H9 (cell line): ENCODE data around the gene IFT122. TPM values are rescaled to one million over a fixed set of nuclear protein-coding genes. Genes with fewer than 3 reads are reported as not detected.

Experiments used
- DNase-seq: peaks from one replicate; pipeline ENCODE4 v3.0.0-alpha.2; 2017
- H2AFZ ChIP-seq: one replicate; pipeline ENCODE4 v1.6.1; 2013; ENCODE audit warnings: mild to moderate bottlenecking, low read length, control low read depth, moderate library complexity
- H2AK5ac ChIP-seq: 2 replicates; pipeline ENCODE4 v1.6.1; 2013; ENCODE audit warnings: low read length, control low read depth, mixed read lengths; ENCODE audit not compliant: insufficient read length
- H2BK120ac ChIP-seq: one replicate; pipeline ENCODE4 v1.6.1; 2013; ENCODE audit warnings: low read depth, mild to moderate bottlenecking, low read length, control low read depth, inconsistent platforms; ENCODE audit not compliant: poor library complexity, severe bottlenecking
- H2BK12ac ChIP-seq: 2 replicates; pipeline ENCODE4 v1.6.1; 2013; ENCODE audit warnings: low read length, control low read depth, mixed read lengths, low read depth; ENCODE audit not compliant: insufficient read length
- H2BK15ac ChIP-seq: 2 replicates; pipeline ENCODE4 v1.6.1; 2013; ENCODE audit warnings: low read depth, low read length, control low read depth
- H2BK20ac ChIP-seq: one replicate; pipeline ENCODE4 v1.6.1; 2013; ENCODE audit warnings: low read depth, mild to moderate bottlenecking, low read length, control low read depth, inconsistent platforms; ENCODE audit not compliant: poor library complexity, severe bottlenecking
- H2BK5ac ChIP-seq: 2 replicates; pipeline ENCODE4 v1.6.1; 2013; ENCODE audit warnings: low read length, control low read depth, mixed read lengths; ENCODE audit not compliant: insufficient read length
- H3K14ac ChIP-seq: 2 replicates; pipeline ENCODE4 v1.6.1; 2013; ENCODE audit warnings: low read length, control low read depth; ENCODE audit not compliant: insufficient read depth
- H3K18ac ChIP-seq: 2 replicates; pipeline ENCODE4 v1.6.1; 2013; ENCODE audit warnings: low read depth, mild to moderate bottlenecking, mixed read lengths, low read length, control low read depth; ENCODE audit not compliant: insufficient read length
- H3K23ac ChIP-seq: 2 replicates; pipeline ENCODE4 v1.6.1; 2013; ENCODE audit warnings: low read length, control low read depth, mixed read lengths, low read depth; ENCODE audit not compliant: insufficient read length
- H3K23me2 ChIP-seq: 2 replicates; pipeline ENCODE4 v1.6.1; 2013; ENCODE audit warnings: low read depth, mild to moderate bottlenecking, mixed read lengths, low read length, control low read depth; ENCODE audit not compliant: insufficient read length, poor library complexity, severe bottlenecking
- H3K27ac ChIP-seq: 2 replicates; pipeline ENCODE4 v1.5.1; 2013; ENCODE audit warnings: low read length, control low read depth, mixed read lengths, low read depth; ENCODE audit not compliant: insufficient read length
- H3K27me3 ChIP-seq: 2 replicates; pipeline ENCODE4 v1.6.1; 2013; ENCODE audit warnings: low read length, control low read depth, inconsistent platforms; ENCODE audit not compliant: insufficient read depth
- H3K4ac ChIP-seq: 2 replicates; pipeline ENCODE4 v1.6.1; 2013; ENCODE audit warnings: low read depth, mild to moderate bottlenecking, control low read depth, inconsistent platforms, low read length, moderate library complexity
- H3K4me1 ChIP-seq: 2 replicates; pipeline ENCODE4 v1.6.1; 2013; ENCODE audit warnings: low read length, control low read depth, inconsistent platforms; ENCODE audit not compliant: insufficient read depth
- H3K4me2 ChIP-seq: 2 replicates; pipeline ENCODE4 v1.6.1; 2013; ENCODE audit warnings: low read length, control low read depth, mixed read lengths; ENCODE audit not compliant: insufficient read length, insufficient read depth
- H3K56ac ChIP-seq: 2 replicates; pipeline ENCODE4 v1.6.1; 2013; ENCODE audit warnings: low read depth, mild to moderate bottlenecking, mixed read lengths, low read length, control low read depth; ENCODE audit not compliant: insufficient read length
- H3K79me1 ChIP-seq: 2 replicates; pipeline ENCODE4 v1.6.1; 2013; ENCODE audit warnings: low read depth, mild to moderate bottlenecking, moderate library complexity, low read length, control low read depth, inconsistent platforms; ENCODE audit not compliant: insufficient read depth, poor library complexity, severe bottlenecking
- H3K79me2 ChIP-seq: 2 replicates; pipeline ENCODE4 v1.6.1; 2013; ENCODE audit warnings: low read length, control low read depth, inconsistent platforms; ENCODE audit not compliant: insufficient read depth
- H3K9ac ChIP-seq: 2 replicates; pipeline ENCODE4 v1.6.1; 2013; ENCODE audit warnings: low read length, control low read depth, mixed read lengths; ENCODE audit not compliant: insufficient read length; ENCODE audit errors: extremely low read depth
- H3K9me3 ChIP-seq: one replicate; pipeline ENCODE4 v1.6.1; 2013; ENCODE audit warnings: low read depth, low read length, inconsistent platforms; ENCODE audit not compliant: control insufficient read depth
- H3T11ph ChIP-seq: one replicate; pipeline ENCODE4 v1.6.1; 2013; ENCODE audit warnings: mild to moderate bottlenecking, low read length, control low read depth, inconsistent platforms
- H4K20me1 ChIP-seq: one replicate; pipeline ENCODE4 v1.6.1; 2013; ENCODE audit not compliant: control insufficient read depth, insufficient read length, insufficient read depth
- H4K5ac ChIP-seq: 2 replicates; pipeline ENCODE4 v1.6.1; 2013; ENCODE audit warnings: low read depth, mild to moderate bottlenecking, mixed read lengths, low read length, control low read depth; ENCODE audit not compliant: insufficient read length
- H4K8ac ChIP-seq: replicated peaks from 2 replicates; pipeline ENCODE4 v1.6.1; 2013; ENCODE audit warnings: low read length, control low read depth, mixed read lengths, low read depth; ENCODE audit not compliant: insufficient read length
- H4K91ac ChIP-seq: 2 replicates; pipeline ENCODE4 v1.6.1; 2013; ENCODE audit warnings: low read depth, mild to moderate bottlenecking, moderate library complexity, mixed read lengths, low read length, control low read depth; ENCODE audit not compliant: insufficient read length
- H3K27ac Mint-ChIP-seq, 3 experiments: 2 replicates in 2 of 3; 3 replicates in 1 of 3; pipeline ENCODE4 v1.8.0; 2020 to 2021; ENCODE audit warnings: mixed read lengths in 3 of 3, mild to moderate bottlenecking in 1 of 3, moderate library complexity in 1 of 3
- H3K27me3 Mint-ChIP-seq: 2 replicates; pipeline ENCODE4 v1.8.0; 2021; ENCODE audit warnings: low read depth, mild to moderate bottlenecking, moderate library complexity, mixed read lengths
- H3K36me3 Mint-ChIP-seq, 3 experiments: 2 replicates in 2 of 3; 3 replicates in 1 of 3; pipeline ENCODE4 v1.8.0; 2020 to 2021; ENCODE audit warnings: low read depth in 3 of 3, mixed read lengths in 3 of 3; ENCODE audit not compliant: insufficient read depth in 1 of 3
- H3K4me1 Mint-ChIP-seq, 2 experiments: 2 replicates each; pipeline ENCODE4 v1.8.0; 2020; ENCODE audit warnings: mixed read lengths in 2 of 2
- H3K4me3 Mint-ChIP-seq, 2 experiments: 2 replicates in 1 of 2; 3 replicates in 1 of 2; pipeline ENCODE4 v1.8.0; 2020 to 2021; ENCODE audit warnings: mild to moderate bottlenecking in 2 of 2, mixed read lengths in 2 of 2, moderate library complexity in 1 of 2
- H3K9me3 Mint-ChIP-seq, 2 experiments: 2 replicates in 1 of 2; 3 replicates in 1 of 2; pipeline ENCODE4 v1.8.0; 2020; ENCODE audit warnings: mild to moderate bottlenecking in 2 of 2, mixed read lengths in 2 of 2, moderate library complexity in 1 of 2
- CTCF ChIP-seq: fragments of 200-600 bp; sonication (generic); conservative IDR thresholded peaks from 3 replicates; pipeline ENCODE4 v1.8.0; 2021; ENCODE audit warnings: antibody characterized with exemption, mild to moderate bottlenecking
- WGBS: extraction: QIAGEN DNeasy Blood & Tissue Kit; methylation state at CpG from one replicate; pipeline ENCODE4 v1.1.7; 2013; ENCODE audit warnings: missing lambda C conversion rate, low lambda C conversion rate, mixed read lengths; ENCODE audit not compliant: insufficient read length; ENCODE audit errors: extremely low coverage; 5-methylcytosine and 5-hydroxymethylcytosine counted together
- total RNA-seq: library from RNA; stranded (reverse); gene quantifications from 2 replicates; pipeline ENCODE4 v1.2.1, GENCODE V29; 2021

Gene IFT122
- total RNA-seq, 1 experiment from 2014 or later: 19.3 TPM

- H2AK5ac ChIP-seq: no peak overlapping the region
Measured at GRCh38 chr3:129527262-129527661, 87.2 kb downstream of the IFT122 start.

More at GRCh38 chr3:129527262-129527661, 87.2 kb downstream of the IFT122 start:
- no peak overlapping the region for H3K14ac ChIP-seq
- no peak overlapping the region for H3T11ph ChIP-seq
- no peak overlapping the region for H2BK12ac ChIP-seq
- H4K91ac ChIP-seq: no peak overlapping the region
- H3K23ac ChIP-seq: no peak overlapping the region
- H3K4ac ChIP-seq: no peak overlapping the region
- H3K18ac ChIP-seq: no peak overlapping the region
- H4K20me1 ChIP-seq: no peaks in the 10 kb centered on the region
- no peak for DNase-seq
- Mint-ChIP-seq H3K9me3 (no peaks in the 10 kb centered on the region), H3K4me3 (no peak overlapping the region), H3K36me3 (no peaks in the 10 kb centered on the region; a peak in 1 of 7 replicates), H3K27ac (peak overlapping the region in 1 of 3 experiments; percentile 74; a peak in 1 of 7 replicates), H3K27me3 (peaks cover 8% of the 10 kb centered on the region), H3K4me1 (peaks cover 30 to 37% of the 10 kb centered on the region in 2 experiments)
- no peak overlapping the region for H2BK20ac ChIP-seq
- no peak overlapping the region for H2BK120ac ChIP-seq
- H4K8ac ChIP-seq: no peak overlapping the region
- H3K4me1 ChIP-seq: peaks cover 13% of the 10 kb centered on the region; the same call in 1 of the 2 replicates
- no peak overlapping the region for H2AFZ ChIP-seq
- TF ChIP-seq CTCF: no peak
- H3K23me2 ChIP-seq: no peaks in the 10 kb centered on the region
- no peaks in the 10 kb centered on the region for H3K79me1 ChIP-seq
- no peaks in the 10 kb centered on the region for H3K27me3 ChIP-seq
- no peak overlapping the region for H4K5ac ChIP-seq
- H3K27ac ChIP-seq: no peak overlapping the region
- H3K56ac ChIP-seq: no peak overlapping the region
- WGBS: no CpG with 5 or more reads among the region's 11 CpGs
- no peak overlapping the region for H3K4me2 ChIP-seq
- no peak overlapping the region for H2BK15ac ChIP-seq
- H3K9me3 ChIP-seq: no peaks in the 10 kb centered on the region
- H3K79me2 ChIP-seq: no peaks in the 10 kb centered on the region
- H3K9ac ChIP-seq: no peak overlapping the region
- no peak overlapping the region for H2BK5ac ChIP-seq
